ENCODE data around the gene ZNF616.

DNA sequence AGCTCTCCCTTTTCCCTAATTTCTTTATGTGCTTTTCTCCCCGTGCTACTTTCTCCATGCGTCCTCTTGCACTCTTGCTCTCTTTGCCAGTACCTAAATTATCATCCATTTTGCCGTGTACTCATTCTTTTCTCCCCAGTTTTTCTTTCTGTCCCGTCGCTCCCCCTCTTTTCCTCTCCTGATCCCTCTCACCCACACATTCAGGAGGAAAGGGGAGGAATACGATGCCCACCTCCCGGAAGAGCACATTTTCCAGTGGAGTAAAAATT lies 821 bp downstream of the ZNF616 start:
- TF ChIP-seq CREM (CRISPR knock-in tag; IDR thresholded peaks at IDR 0.05) (no peak), GRHL2 (CRISPR knock-in tag; IDR thresholded peaks at IDR 0.05; ENCODE audit: insufficient replicate concordance, severe bottlenecking) (no peak), JUN (CRISPR knock-in tag; IDR thresholded peaks at IDR 0.05) (no peak), CREB1 (CRISPR knock-in tag; IDR thresholded peaks at IDR 0.05) (no peak), SP1 (CRISPR knock-in tag; conservative IDR thresholded peaks at IDR 0.05) (no peak), KAT7 (CRISPR knock-in tag; IDR thresholded peaks at IDR 0.05; ENCODE audit: borderline replicate concordance) (no peak), ELF4 (CRISPR knock-in tag; IDR thresholded peaks at IDR 0.05; ENCODE audit: low read depth) (no peak), GABPB1 (CRISPR knock-in tag; IDR thresholded peaks at IDR 0.05) (no peak), TEAD4 (CRISPR knock-in tag; IDR thresholded peaks at IDR 0.05) (no peak), ZNF138 (CRISPR knock-in tag; conservative IDR thresholded peaks at IDR 0.05) (no peak), NR2C2 (CRISPR knock-in tag; IDR thresholded peaks at IDR 0.05) (no peak)
- TF ChIP-seq, protein P1, sequence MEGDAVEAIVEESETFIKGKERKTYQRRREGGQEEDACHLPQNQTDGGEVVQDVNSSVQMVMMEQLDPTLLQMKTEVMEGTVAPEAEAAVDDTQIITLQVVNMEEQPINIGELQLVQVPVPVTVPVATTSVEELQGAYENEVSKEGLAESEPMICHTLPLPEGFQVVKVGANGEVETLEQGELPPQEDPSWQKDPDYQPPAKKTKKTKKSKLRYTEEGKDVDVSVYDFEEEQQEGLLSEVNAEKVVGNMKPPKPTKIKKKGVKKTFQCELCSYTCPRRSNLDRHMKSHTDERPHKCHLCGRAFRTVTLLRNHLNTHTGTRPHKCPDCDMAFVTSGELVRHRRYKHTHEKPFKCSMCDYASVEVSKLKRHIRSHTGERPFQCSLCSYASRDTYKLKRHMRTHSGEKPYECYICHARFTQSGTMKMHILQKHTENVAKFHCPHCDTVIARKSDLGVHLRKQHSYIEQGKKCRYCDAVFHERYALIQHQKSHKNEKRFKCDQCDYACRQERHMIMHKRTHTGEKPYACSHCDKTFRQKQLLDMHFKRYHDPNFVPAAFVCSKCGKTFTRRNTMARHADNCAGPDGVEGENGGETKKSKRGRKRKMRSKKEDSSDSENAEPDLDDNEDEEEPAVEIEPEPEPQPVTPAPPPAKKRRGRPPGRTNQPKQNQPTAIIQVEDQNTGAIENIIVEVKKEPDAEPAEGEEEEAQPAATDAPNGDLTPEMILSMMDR (IDR thresholded peaks at IDR 0.05) = no peak
- TF ChIP-seq, protein P2, sequence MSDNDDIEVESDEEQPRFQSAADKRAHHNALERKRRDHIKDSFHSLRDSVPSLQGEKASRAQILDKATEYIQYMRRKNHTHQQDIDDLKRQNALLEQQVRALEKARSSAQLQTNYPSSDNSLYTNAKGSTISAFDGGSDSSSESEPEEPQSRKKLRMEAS (CRISPR knock-in tag; IDR thresholded peaks at IDR 0.05) = peak; percentile 62; the same call in 1 of the 2 replicates
- TF ChIP-seq, protein P3, sequence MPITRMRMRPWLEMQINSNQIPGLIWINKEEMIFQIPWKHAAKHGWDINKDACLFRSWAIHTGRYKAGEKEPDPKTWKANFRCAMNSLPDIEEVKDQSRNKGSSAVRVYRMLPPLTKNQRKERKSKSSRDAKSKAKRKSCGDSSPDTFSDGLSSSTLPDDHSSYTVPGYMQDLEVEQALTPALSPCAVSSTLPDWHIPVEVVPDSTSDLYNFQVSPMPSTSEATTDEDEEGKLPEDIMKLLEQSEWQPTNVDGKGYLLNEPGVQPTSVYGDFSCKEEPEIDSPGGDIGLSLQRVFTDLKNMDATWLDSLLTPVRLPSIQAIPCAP (CRISPR knock-in tag; IDR thresholded peaks at IDR 0.05) = no peak

All from WTC11 (cell line).